Adrenal gland (tissue), 12 donors: Measurements from ENCODE around the gene SCUBE1. TPM values are rescaled to one million over a fixed set of nuclear protein-coding genes. Genes with fewer than 3 reads are reported as not detected.

Source experiments
- DNase-seq, 7 donors: peaks; one replicate each; pipeline ENCODE4 v3.0.0-alpha.2; 2019 to 2020
- H3K27ac ChIP-seq, 5 donors: fragments of 200-600 bp; sonication (generic) in 4 of 5; 1 replicate in 3 of 5; 2 replicates in 2 of 5; pipeline versions ENCODE4 v1.5.1 to v1.8.0; 2016 to 2020; ENCODE audit warnings: mild to moderate bottlenecking in 1 of 5
- H3K27me3 ChIP-seq: fragments of 200-600 bp; 2 replicates; pipeline ENCODE4 v1.8.0; 2021
- H3K36me3 ChIP-seq, 2 donors: fragments of 200-600 bp; replicated peaks in 1 of 2; 1 replicate in 1 of 2; 2 replicates in 1 of 2; pipeline versions ENCODE4 v1.5.1 to v1.8.0; 2018 to 2022
- H3K4me1 ChIP-seq, 2 donors: fragments of 200-600 bp; replicated peaks in 1 of 2; 1 replicate in 1 of 2; 2 replicates in 1 of 2; pipeline versions ENCODE4 v1.5.1 to v1.8.0; 2018 to 2021
- H3K4me3 ChIP-seq, 4 donors: fragments of 200-600 bp; sonication (generic) in 3 of 4; one replicate each; pipeline ENCODE4 v1.5.1; 2016 to 2018
- H3K9me3 ChIP-seq, 3 donors: fragments of 200-600 bp; sonication (generic) in 1 of 3; replicated peaks in 1 of 3; 1 replicate in 2 of 3; 2 replicates in 1 of 3; pipeline versions ENCODE4 v1.5.1 to v1.8.0; 2016 to 2021
- CTCF ChIP-seq, 6 experiments: fragments of 450-650 bp in 4 of 6; fragments of 200-600 bp in 2 of 6; sonication (generic) in 1 of 6; IDR thresholded peaks; 1 replicate in 5 of 6; 2 replicates in 1 of 6; pipeline versions ENCODE4 v1.5.1 to v1.8.0; 2016 to 2021; ENCODE audit warnings: antibody characterized with exemption in 6 of 6, mild to moderate bottlenecking in 2 of 6, moderate library complexity in 1 of 6
- POLR2A ChIP-seq, 2 donors: fragments of 450-650 bp; IDR thresholded peaks; one replicate each; pipeline ENCODE4 v1.6.1; 2017; ENCODE audit warnings: antibody characterized with exemption in 2 of 2, mild to moderate bottlenecking in 2 of 2, moderate library complexity in 1 of 2
- WGBS, 4 donors: extraction: QIAGEN DNeasy Blood & Tissue Kit in 2 of 4; methylation state at CpG; one replicate each; pipeline versions ENCODE4 v1.1.5 to v1.1.7; 2013 to 2017; 5-methylcytosine and 5-hydroxymethylcytosine counted together
- intact Hi-C, 2 donors: fragments of 100-400 bp; cut with DNase I; formaldehyde crosslinking; loops; one replicate each; pipeline versions ENCODE4 v1.14.1 to v1.15.0; 2022 to 2023
- polyA plus RNA-seq, 3 donors: library from polyadenylated mRNA; stranded (reverse); fragments of 200-250 nt in 2 of 3; fragments of 350-450 nt in 1 of 3; fragmentation: Illumina TruSeq in 1 of 3; extraction: RNeasy Lipid Tissue Mini Kit (QIAGEN cat#74804) in 1 of 3; gene quantifications; one replicate each; pipeline ENCODE4 v1.2.3, GENCODE V29; 2013 to 2014
- total RNA-seq, 9 donors: library from RNA; depleted of rRNA in 4 of 9; stranded (reverse); fragments of >200 nt in 4 of 9; fragments of 120-200 nt in 1 of 9; fragmentation: NEBNext Ultra II Directional in 1 of 9; extraction: Animal tissue kit (Norgen Biotek cat#: 25700) in 1 of 9; gene quantifications; one replicate each; pipeline versions ENCODE4 v1.1.0 to v1.2.4, GENCODE V29; 2013 to 2023
- donor health status: healthy with polysubstance abuse.
- donor health status: Bipolar disorder and iron deficiency.
- donor health status: DM: yes; HTN: yes; CAD: no.
- donor health status: DM: no; HTN: no; CAD: no.
- donor health status: DM: no; HTN: no; CAD: no.
- donor health status: DM: yes; HTN: yes; CAD: no.

Gene SCUBE1
- total and polyA plus RNA-seq, 12 donors: 1.4 to 34.0 (median 8.8) TPM

GRCh38 chr22:43342347-43343261 is 568 bp downstream of the SCUBE1 start:
- H3K4me1 ChIP-seq: peaks cover 0 to 9% of the 10 kb centered on the region in 2 donors
- intact Hi-C loops: no loop called here
- no peak for TF ChIP-seq POLR2A (IDR thresholded peaks at IDR 0.05)
- TF ChIP-seq CTCF (IDR thresholded peaks at IDR 0.05): no peak
- WGBS, 4 donors: 2 to 5% (median 3%) methylated on average over 35 to 99 of the region's 99 CpGs
- peak in 1 of 7 donors; percentile 15 for DNase-seq
- no peaks in the 10 kb centered on the region for H3K36me3 ChIP-seq
- peaks cover 4% of the 10 kb centered on the region for H3K27me3 ChIP-seq
- H3K27ac ChIP-seq: no peak overlapping the region
- H3K4me3 ChIP-seq: peak overlapping the region in 1 of 4 donors; percentile 52
- H3K9me3 ChIP-seq: no peaks in the 10 kb centered on the region

- Histone ChIP-seq H3K27me3 (peaks cover 4% of the 10 kb centered on the region), H3K4me1 (peaks cover 0 to 9% of the 10 kb centered on the region in 2 donors), H3K36me3 (no peaks in the 10 kb centered on the region), H3K9me3 (no peaks in the 10 kb centered on the region), H3K4me3 (no peak overlapping the region), H3K27ac (no peak overlapping the region)
- intact Hi-C loops: no loop called here
- no peak for TF ChIP-seq POLR2A (IDR thresholded peaks at IDR 0.05)
- TF ChIP-seq CTCF (IDR thresholded peaks at IDR 0.05): no peak
- 57 to 70% (median 60%) methylated on average over 7 of the region's 7 CpGs for WGBS, 4 donors
- DNase-seq: no peak
Measured at GRCh38 chr22:43341565-43341964, 1.6 kb downstream of the SCUBE1 start.

GRCh38 chr22:43338766-43339345 is 4.3 kb downstream of the SCUBE1 start:
- TF ChIP-seq POLR2A (IDR thresholded peaks at IDR 0.05) (no peak), CTCF (IDR thresholded peaks at IDR 0.05) (no peak)
- H3K9me3 ChIP-seq: no peaks in the 10 kb centered on the region
- intact Hi-C loops: loop anchor here in 1 of 2 donors (10.0 kb wide), 1 partner anchor 54 kb away; no protein-coding TSS in a partner anchor
- H3K4me3 ChIP-seq: no peak overlapping the region
- no peak overlapping the region for H3K27ac ChIP-seq
- DNase-seq: no peak
- H3K27me3 ChIP-seq: peaks cover 2% of the 10 kb centered on the region
- H3K36me3 ChIP-seq: no peaks in the 10 kb centered on the region
- peaks cover 0 to 9% of the 10 kb centered on the region in 2 donors for H3K4me1 ChIP-seq
- WGBS, 4 donors: 74 to 84% (median 82%) methylated on average over 9 to 15 of the region's 15 CpGs

GRCh38 chr22:43337946-43338345 is 5.2 kb downstream of the SCUBE1 start:
- peaks cover 0 to 4% of the 10 kb centered on the region in 2 donors for H3K4me1 ChIP-seq
- no peak overlapping the region for H3K4me3 ChIP-seq
- intact Hi-C loops: loop anchor here in 1 of 2 donors (10.0 kb wide), 1 partner anchor 53 kb away; no protein-coding TSS in a partner anchor
- no peaks in the 10 kb centered on the region for H3K9me3 ChIP-seq
- H3K27me3 ChIP-seq: no peaks in the 10 kb centered on the region
- DNase-seq: no peak
- H3K27ac ChIP-seq: no peak overlapping the region
- no peak for TF ChIP-seq CTCF (IDR thresholded peaks at IDR 0.05)
- no peak for TF ChIP-seq POLR2A (IDR thresholded peaks at IDR 0.05)
- 85 to 100% (median 92%) methylated on average over 1 to 3 of the region's 3 CpGs for WGBS, 4 donors
- no peaks in the 10 kb centered on the region for H3K36me3 ChIP-seq
